ENCODE results near the gene SBSN. TPM values are rescaled to one million over a fixed set of nuclear protein-coding genes. Genes with fewer than 3 reads are reported as not detected.

Gene SBSN
- total RNA-seq, 1 donor from 2014 or later, result 0.30 TPM

DNA sequence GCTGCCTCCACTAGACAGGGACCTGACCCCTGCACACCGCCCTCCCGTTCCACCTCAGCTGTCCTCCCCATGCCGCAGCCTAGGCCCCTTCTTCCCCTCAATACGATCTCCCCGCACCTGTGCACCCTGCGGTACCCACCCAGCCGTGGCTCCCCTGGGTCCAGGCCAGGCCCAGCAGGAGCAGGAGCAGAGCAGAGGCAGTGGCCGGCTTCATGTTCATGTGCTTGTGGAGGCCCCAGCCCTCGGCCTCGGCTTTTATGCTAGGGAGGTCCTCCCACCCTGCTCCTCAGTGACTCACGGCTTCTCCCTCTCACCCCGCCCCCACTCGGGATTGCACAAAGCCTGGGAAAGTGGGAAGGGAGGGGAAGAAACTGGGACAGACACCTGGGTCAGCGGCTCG, 26.4 kb downstream of the SBSN start:
- peaks cover 58% of the 10 kb centered on the region for H3K27me3 Mint-ChIP-seq (ENCODE audit: low read depth)
- no peak for DNase-seq (ENCODE audit: low spot score)
- TF ChIP-seq, protein P1, sequence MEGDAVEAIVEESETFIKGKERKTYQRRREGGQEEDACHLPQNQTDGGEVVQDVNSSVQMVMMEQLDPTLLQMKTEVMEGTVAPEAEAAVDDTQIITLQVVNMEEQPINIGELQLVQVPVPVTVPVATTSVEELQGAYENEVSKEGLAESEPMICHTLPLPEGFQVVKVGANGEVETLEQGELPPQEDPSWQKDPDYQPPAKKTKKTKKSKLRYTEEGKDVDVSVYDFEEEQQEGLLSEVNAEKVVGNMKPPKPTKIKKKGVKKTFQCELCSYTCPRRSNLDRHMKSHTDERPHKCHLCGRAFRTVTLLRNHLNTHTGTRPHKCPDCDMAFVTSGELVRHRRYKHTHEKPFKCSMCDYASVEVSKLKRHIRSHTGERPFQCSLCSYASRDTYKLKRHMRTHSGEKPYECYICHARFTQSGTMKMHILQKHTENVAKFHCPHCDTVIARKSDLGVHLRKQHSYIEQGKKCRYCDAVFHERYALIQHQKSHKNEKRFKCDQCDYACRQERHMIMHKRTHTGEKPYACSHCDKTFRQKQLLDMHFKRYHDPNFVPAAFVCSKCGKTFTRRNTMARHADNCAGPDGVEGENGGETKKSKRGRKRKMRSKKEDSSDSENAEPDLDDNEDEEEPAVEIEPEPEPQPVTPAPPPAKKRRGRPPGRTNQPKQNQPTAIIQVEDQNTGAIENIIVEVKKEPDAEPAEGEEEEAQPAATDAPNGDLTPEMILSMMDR (IDR thresholded peaks at IDR 0.05), result no peak
- no peak overlapping the region for H3K27ac Mint-ChIP-seq (ENCODE audit: unreplicated experiment)
- H3K4me3 Mint-ChIP-seq (ENCODE audit: unreplicated experiment), result no peak overlapping the region
- no peaks in the 10 kb centered on the region for H3K4me1 Mint-ChIP-seq (ENCODE audit: low read depth)
- no peaks in the 10 kb centered on the region for H3K9me3 Mint-ChIP-seq (ENCODE audit: low read depth)
- H3K36me3 Mint-ChIP-seq (ENCODE audit: low read depth), result no peaks in the 10 kb centered on the region

GRCh38 chr19:35500611-35501010, 27.5 kb downstream of the SBSN start:
- TF ChIP-seq, protein P1 (IDR thresholded peaks at IDR 0.05), result no peak
- DNase-seq (ENCODE audit: low spot score), result no peak
- peaks cover 49% of the 10 kb centered on the region for H3K27me3 Mint-ChIP-seq (ENCODE audit: low read depth)
- no peak overlapping the region for H3K4me3 Mint-ChIP-seq (ENCODE audit: unreplicated experiment)
- no peaks in the 10 kb centered on the region for H3K9me3 Mint-ChIP-seq (ENCODE audit: low read depth)
- no peaks in the 10 kb centered on the region for H3K4me1 Mint-ChIP-seq (ENCODE audit: low read depth)
- H3K36me3 Mint-ChIP-seq (ENCODE audit: low read depth), result no peaks in the 10 kb centered on the region
- no peak overlapping the region for H3K27ac Mint-ChIP-seq (ENCODE audit: unreplicated experiment)

- Mint-ChIP-seq H3K36me3 (ENCODE audit: low read depth) (no peaks in the 10 kb centered on the region), H3K4me1 (ENCODE audit: low read depth) (peaks cover 5% of the 10 kb centered on the region), H3K4me3 (ENCODE audit: unreplicated experiment) (no peak overlapping the region), H3K9me3 (ENCODE audit: low read depth) (no peaks in the 10 kb centered on the region), H3K27me3 (ENCODE audit: low read depth) (peaks cover 38% of the 10 kb centered on the region), H3K27ac (ENCODE audit: unreplicated experiment) (no peak overlapping the region)
- TF ChIP-seq, protein P1 (IDR thresholded peaks at IDR 0.05), result no peak
- no peak for DNase-seq (ENCODE audit: low spot score)
These were observed 29.1 kb downstream of the SBSN start for GRCh38 chr19:35498984-35499527.

DNA sequence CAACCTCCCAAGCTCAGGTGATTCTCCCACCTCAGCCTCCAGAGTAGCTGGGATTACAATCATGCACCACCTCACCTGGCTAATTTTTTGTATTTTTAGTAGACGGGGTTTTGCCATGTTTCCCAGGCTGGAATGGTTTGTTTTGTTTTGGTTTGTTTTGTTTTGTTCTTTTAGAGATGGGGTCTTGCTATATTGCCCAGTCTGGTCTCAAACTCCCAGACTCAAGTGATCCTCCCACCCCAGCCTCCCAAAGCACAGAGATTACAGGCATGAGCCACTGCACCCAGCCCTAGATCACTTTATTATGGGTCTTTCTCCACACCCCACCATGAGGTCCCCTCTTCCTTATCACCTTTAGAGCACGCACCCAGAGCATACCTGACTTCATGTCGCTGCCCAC, 29.9 kb downstream of the SBSN start:
- Mint-ChIP-seq H3K27ac (ENCODE audit: unreplicated experiment) (no peak overlapping the region), H3K9me3 (ENCODE audit: low read depth) (no peaks in the 10 kb centered on the region), H3K36me3 (ENCODE audit: low read depth) (no peaks in the 10 kb centered on the region), H3K27me3 (ENCODE audit: low read depth) (peaks cover 34% of the 10 kb centered on the region), H3K4me3 (ENCODE audit: unreplicated experiment) (no peak overlapping the region), H3K4me1 (ENCODE audit: low read depth) (peaks cover 5% of the 10 kb centered on the region)
- TF ChIP-seq, protein P1 (IDR thresholded peaks at IDR 0.05), result no peak
- no peak for DNase-seq (ENCODE audit: low spot score)

- no peaks in the 10 kb centered on the region for H3K9me3 Mint-ChIP-seq (ENCODE audit: low read depth)
- H3K4me3 Mint-ChIP-seq (ENCODE audit: unreplicated experiment), result no peak overlapping the region
- TF ChIP-seq, protein P1 (IDR thresholded peaks at IDR 0.05), result no peak
- peaks cover 37% of the 10 kb centered on the region for H3K27me3 Mint-ChIP-seq (ENCODE audit: low read depth)
- peaks cover 5% of the 10 kb centered on the region for H3K4me1 Mint-ChIP-seq (ENCODE audit: low read depth)
- H3K27ac Mint-ChIP-seq (ENCODE audit: unreplicated experiment), result no peak overlapping the region
- DNase-seq (ENCODE audit: low spot score), result no peak
- no peaks in the 10 kb centered on the region for H3K36me3 Mint-ChIP-seq (ENCODE audit: low read depth)
These were observed 30.7 kb downstream of the SBSN start for GRCh38 chr19:35497406-35497805.
